D341Med (cell line): ENCODE data around the gene HDAC9.

ENCODE experiments used
- DNase-seq: peaks from one replicate; pipeline ENCODE4 v3.0.0; 2012; ENCODE audit warnings: low spot score

HDAC9 gene

DNA sequence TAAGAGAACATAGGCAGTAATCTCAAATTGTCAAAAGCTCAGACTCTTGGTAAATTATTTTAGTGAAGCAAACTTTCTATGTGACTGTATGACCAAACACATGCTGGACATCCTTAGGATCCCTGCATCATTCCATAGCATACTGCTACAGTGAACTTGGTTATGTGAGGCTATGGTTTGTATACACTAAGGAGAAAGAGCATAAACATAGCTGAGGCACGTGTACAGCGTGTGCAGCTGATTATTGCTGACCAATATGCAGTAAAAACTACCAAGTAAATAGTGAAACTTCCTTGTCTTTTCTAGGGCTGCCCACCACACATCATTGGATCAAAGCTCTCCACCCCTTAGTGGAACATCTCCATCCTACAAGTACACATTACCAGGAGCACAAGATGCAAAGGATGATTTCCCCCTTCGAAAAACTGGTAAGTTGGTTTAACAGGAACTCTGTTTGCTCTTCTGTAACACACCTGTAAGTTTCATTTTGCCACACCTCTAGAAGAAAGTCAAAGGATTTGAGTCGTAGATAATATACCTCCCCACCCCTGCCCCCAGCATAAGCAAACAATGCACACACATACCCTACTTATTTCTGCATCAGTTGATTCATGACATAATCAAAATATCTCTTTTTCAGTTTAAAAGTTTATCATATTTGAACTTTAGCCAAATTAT, 98.2 kb downstream of the HDAC9 start:
- DNase-seq, result no peak

GRCh38 chr7:18597754-18598153, 102.2 kb downstream of the HDAC9 start:
- no peak for DNase-seq

DNA sequence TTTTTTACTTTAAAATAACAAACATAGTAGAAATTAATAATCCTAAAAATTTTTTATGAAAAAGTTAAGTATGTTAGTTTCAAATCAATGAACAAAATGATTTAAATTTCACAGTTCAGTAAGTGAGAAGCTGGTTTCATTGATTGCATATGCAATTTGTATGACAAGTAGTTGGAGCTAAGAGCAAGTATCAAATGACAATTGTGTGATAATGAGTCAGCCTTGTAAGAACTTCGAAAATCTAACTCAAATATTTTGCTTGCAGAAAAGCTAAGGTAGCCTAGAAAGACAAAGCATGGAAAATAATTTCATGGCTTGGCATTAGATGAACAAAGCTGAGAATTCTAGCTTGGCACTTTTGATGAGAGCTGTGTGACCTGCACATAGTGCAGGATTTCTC, 111.5 kb downstream of the HDAC9 start:
- no peak for DNase-seq

DNA sequence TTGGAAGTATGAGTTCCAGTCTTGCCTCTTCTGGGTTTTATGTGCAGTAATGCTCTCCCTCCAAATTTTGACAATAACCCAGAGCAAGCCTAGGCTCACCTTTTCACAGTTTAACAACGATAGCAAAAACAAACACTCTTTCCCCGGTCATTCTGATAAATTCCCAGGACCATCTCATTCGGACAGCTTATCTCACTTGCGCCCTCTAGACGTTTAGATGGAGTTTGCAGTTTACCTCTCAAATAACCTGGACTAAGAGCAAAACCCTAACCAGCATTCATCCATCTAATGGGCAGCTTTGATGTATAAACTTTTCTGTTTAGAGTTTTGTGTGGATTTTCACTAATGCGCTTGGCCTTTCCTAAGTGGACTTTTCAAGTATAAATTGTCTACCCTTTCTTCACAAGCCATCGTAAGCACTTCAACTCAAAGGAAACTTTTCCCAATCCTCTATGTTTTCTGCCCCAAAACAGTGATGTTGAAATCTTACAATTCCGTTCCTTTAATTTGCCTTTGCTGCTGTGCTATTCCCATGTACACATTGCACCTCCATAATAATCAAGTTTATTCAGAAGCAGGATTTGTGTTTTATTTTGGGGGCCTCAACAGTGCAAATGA, 114.9 kb downstream of the HDAC9 start:
- DNase-seq, result no peak

GRCh38 chr7:18614841-18615240, 119.3 kb downstream of the HDAC9 start:
- no peak for DNase-seq

GRCh38 chr7:18619311-18619710, 123.8 kb downstream of the HDAC9 start:
- no peak for DNase-seq

- DNase-seq, result no peak
These were observed 127.8 kb downstream of the HDAC9 start for GRCh38 chr7:18623389-18623788.

DNA sequence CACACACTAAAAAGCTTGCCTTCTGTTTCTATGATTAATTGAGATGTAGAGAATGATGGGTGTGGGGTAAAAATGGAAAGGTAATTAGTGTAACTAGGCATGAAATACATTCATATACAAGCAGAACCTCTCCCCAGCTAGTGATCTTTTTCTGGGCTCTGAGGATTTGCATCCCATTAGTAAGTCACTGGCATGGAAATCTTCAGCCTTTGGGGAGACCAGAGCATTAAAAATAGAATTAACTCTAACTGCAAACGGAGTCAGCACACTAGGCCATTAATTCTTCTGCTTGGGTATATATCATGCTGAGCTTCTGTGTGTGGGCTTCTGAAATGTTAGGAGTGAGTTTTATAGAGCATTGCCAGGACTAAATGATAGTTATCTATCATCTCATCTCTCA, 128.9 kb downstream of the HDAC9 start:
- DNase-seq, result no peak

- no peak for DNase-seq
These were observed 130.5 kb downstream of the HDAC9 start for GRCh38 chr7:18626086-18626485.

DNA sequence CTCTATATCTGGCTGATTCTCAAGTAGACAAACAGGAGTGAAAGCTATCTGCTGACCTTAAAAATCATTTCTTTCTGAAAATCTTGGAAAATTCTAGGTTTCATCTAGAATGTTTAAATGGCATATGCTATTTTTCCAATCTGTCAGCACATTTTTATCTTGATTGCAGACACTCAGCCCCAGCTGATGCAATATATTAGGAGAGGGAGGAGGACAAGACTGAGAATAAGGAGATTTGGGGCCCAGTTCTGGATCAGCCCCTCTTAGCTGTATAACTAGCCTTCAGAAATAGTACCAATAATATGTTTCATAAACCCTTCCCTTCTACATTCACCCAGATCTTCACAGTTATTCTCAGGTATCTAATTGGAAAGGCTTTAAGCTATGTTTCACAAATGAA, 131.2 kb downstream of the HDAC9 start:
- DNase-seq, result no peak

- no peak for DNase-seq
These were observed 142.0 kb downstream of the HDAC9 start for GRCh38 chr7:18637516-18637915.

GRCh38 chr7:18638594-18639452, 143.3 kb downstream of the HDAC9 start:
- no peak for DNase-seq

- no peak for DNase-seq
These were observed 144.2 kb downstream of the HDAC9 start for GRCh38 chr7:18639711-18640110.

GRCh38 chr7:18644981-18645380, 149.4 kb downstream of the HDAC9 start:
- DNase-seq, result no peak

- DNase-seq, result no peak
These were observed 152.0 kb downstream of the HDAC9 start for GRCh38 chr7:18647582-18647981.

DNA sequence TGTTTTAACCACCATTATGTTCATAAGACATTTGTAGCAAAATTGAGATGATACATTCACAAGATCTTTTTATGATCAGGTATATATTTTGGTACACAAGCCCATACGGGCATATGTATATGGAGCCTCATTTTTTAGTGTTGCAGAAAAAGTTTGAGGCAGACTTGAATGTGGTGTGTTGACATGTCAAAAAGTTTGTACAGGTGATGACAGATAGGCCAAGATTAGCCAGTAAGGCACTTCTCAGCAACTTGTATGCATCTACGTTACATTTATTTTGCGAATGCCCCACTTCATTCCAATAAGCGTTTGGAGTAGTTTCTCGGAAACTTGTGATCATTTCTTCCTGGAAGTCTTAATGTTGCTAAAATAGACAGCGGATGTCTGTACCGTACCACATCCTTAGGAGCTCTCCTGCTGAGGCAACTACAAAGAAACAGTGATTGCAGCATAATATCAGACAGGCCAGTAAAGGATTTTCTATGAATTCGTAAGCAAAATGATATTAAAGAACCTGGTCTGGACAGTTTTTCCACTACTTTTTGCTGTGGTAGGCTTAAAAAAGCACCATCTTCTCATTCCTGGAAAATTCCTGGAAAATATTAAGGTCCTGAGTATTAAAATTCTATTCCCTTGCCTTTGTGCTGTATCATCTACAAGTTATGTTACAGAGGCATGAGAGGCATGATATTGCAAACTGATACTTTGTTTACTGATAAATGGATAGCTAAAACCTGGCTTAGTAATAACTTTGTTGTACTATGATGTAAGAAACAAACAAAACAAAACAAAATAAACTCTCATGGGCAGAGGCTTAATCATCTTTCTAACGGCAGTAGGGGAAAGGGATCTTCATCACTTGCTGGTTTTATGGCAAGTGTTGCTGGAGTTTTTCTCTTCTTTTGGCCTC, 153.6 kb downstream of the HDAC9 start:
- DNase-seq, result no peak

DNA sequence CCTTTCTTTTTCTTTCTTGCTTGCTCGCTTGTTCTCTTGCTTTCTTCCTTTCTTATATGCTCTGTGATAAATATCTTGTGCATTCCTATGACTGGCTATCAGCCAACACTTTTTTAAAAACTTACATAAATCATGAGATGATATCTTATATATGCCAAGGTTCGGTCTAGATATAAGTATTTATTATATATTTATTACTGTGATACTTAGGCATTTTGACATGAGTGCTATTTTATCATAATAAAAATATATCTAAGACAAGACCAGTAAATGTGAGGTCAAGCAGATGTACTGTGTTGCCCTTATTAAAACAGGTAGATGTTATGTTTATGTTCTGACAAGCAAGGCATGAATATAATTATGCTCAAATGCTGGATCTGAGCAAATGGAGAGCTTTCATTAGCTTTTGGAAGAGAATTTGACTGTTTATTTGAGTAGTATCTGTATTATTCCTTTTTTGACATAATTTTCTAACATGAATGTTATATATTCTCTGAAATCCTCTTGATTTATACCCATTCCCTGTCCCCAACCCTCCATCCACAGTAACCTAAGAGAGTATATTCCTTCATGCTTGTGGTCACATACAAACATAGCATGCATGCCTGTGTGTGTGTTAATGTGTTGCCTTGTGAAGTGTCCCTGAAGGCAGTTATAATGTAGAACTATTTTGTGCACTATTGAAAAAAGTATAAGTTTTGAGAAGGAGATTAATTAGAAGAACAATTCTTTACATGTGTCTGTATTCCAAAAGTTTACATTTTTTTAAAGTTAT, 158.0 kb downstream of the HDAC9 start:
- DNase-seq, result no peak

GRCh38 chr7:18654709-18655108, 159.2 kb downstream of the HDAC9 start:
- DNase-seq, result no peak

- DNase-seq, result no peak
These were observed 160.0 kb downstream of the HDAC9 start for GRCh38 chr7:18655506-18655905.

DNA sequence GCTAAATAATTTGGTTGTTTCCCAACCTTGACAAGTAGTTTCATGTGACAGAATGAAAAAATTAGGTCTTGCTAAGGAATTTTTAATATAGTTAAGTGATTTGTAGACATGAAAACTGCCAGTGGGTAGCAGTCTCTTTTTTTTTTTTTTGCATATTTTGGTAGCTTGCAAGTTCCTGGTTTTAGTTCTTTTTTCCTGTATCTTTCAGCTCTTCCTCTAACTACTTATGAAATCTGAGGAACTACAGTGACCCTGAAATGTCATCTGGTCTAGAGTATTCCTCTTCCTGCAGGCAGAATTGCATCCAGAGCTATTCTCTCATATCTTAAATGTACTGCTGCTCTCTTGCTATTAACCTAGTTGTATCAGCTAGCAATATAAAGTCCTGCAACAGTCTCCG, 160.4 kb downstream of the HDAC9 start:
- DNase-seq, result no peak

GRCh38 chr7:18656362-18656761, 160.8 kb downstream of the HDAC9 start:
- DNase-seq, result no peak
